Sigmoid colon (tissue), 7 donors: Measurements from ENCODE around the gene ANKLE1. TPM values are rescaled to one million over a fixed set of nuclear protein-coding genes. Genes with fewer than 3 reads are reported as not detected.
A peak's percentile ranks its signal among the peaks of the same experiment; 100 is the strongest.

ENCODE experiments used
- DNase-seq: peaks from one replicate; pipeline ENCODE4 v3.0.0-alpha.2; 2019
- H3K27ac ChIP-seq, 4 donors: fragments of 200-600 bp; sonication (generic); one replicate each; pipeline ENCODE4 v1.5.1; 2016 to 2019; ENCODE audit warnings: mild to moderate bottlenecking in 1 of 4
- H3K27me3 ChIP-seq, 3 donors: fragments of 200-600 bp; sonication (generic); one replicate each; pipeline ENCODE4 v1.5.1; 2019; ENCODE audit warnings: mild to moderate bottlenecking in 1 of 3
- H3K36me3 ChIP-seq, 4 donors: fragments of 200-600 bp; sonication (generic); one replicate each; pipeline ENCODE4 v1.5.1; 2016 to 2019
- H3K4me1 ChIP-seq, 4 donors: fragments of 200-600 bp; sonication (generic); one replicate each; pipeline ENCODE4 v1.5.1; 2017 to 2019
- H3K4me3 ChIP-seq, 4 donors: fragments of 200-600 bp; sonication (generic); one replicate each; pipeline ENCODE4 v1.5.1; 2017 to 2019; ENCODE audit warnings: mild to moderate bottlenecking in 2 of 4, moderate library complexity in 1 of 4
- H3K9me3 ChIP-seq, 4 donors: fragments of 200-600 bp in 3 of 4; sonication (generic) in 3 of 4; one replicate each; pipeline versions ENCODE4 v1.5.1 to v1.6.1; 2013 to 2019
- CTCF ChIP-seq, 4 experiments: fragments of 450-650 bp in 3 of 4; fragments of 200-600 bp in 1 of 4; IDR thresholded peaks; one replicate each; pipeline ENCODE4 v1.5.1; 2016 to 2019; ENCODE audit warnings: antibody characterized with exemption in 4 of 4, mild to moderate bottlenecking in 3 of 4, moderate library complexity in 2 of 4
- EP300 ChIP-seq, 4 donors: sonication (generic); formaldehyde crosslinking; IDR thresholded peaks; one replicate each; pipeline ENCODE4 v1.6.1; 2017; ENCODE audit warnings: antibody characterized with exemption in 4 of 4
- POLR2A ChIP-seq, 2 donors: fragments of 450-650 bp; IDR thresholded peaks; one replicate each; pipeline ENCODE4 v1.6.1; 2016; ENCODE audit warnings: antibody characterized with exemption in 2 of 2, mild to moderate bottlenecking in 2 of 2, moderate library complexity in 2 of 2
- POLR2AphosphoS5 ChIP-seq, 4 donors: sonication (generic); formaldehyde crosslinking; IDR thresholded peaks; one replicate each; pipeline ENCODE4 v1.6.1; 2017; ENCODE audit warnings: antibody characterized with exemption in 4 of 4
- WGBS, 2 donors: extraction: QIAGEN DNeasy Blood & Tissue Kit; methylation state at CpG; one replicate each; pipeline ENCODE4 v1.1.7; 2013; 5-methylcytosine and 5-hydroxymethylcytosine counted together
- intact Hi-C: fragments of 100-400 bp; cut with DNase I; formaldehyde crosslinking; loops from one replicate; pipeline ENCODE4 v1.15.1; 2023
- polyA plus RNA-seq, 3 donors: library from polyadenylated mRNA; stranded (reverse); fragments of 200-250 nt; gene quantifications; one replicate each; pipeline ENCODE4 v1.2.3, GENCODE V29; 2013
- total RNA-seq, 4 donors: library from RNA; depleted of rRNA; stranded (reverse); fragments of >200 nt; gene quantifications; one replicate each; pipeline ENCODE4 v1.1.0, GENCODE V29; 2016
- donor health status: healthy with polysubstance abuse.
- donor health status: Bipolar disorder and iron deficiency.
- donor health status: healthy.

ANKLE1 gene
- total and polyA plus RNA-seq, 7 donors, result 0.49 to 1.3 (median 0.71) TPM; not detected in 2

DNA sequence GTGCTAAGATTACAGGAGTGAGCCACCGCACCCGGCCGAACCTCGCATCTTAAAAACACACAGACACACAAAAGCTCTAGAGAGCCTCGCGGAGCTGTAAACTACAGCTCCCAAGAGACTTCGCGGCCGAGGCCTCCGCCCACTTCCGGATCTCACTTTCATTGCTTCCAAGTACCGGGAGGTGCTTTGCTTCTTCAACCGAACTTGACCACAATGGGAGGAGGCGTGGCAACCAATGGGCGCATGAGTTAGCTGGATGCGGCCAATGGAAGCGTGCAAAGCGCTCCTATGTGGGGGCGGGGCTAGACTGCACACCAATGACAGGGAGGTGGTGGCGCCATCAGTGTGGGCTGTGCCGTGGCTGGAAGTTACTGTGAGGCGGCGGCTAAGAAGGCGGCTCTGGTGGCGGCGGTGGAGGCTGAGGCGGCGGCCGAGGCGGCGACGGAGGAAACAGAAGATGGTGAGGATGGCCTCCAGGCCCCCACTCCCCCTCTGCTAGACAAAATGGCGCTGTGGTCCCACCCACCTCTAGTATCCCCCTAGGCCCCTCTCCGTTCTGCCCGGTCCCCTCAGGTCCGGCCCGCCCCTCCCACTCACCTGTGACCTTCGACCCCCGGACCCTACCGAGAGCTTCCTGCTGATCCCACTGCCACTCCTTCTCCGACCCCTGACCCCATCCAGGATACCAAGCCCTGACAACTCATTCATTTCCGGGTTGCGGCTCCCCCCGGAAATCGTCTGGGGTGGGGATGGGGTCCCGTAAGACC is 27.7 kb downstream of the ANKLE1 start, which contains the start of gene DDA1:
DDA1 (plus strand) TSS at position 366 of the 767 bp plus-strand sequence; CDS start at position 458, 92 bp downstream.
- H3K27ac ChIP-seq, result peak within 1 kb of the TSS; percentile 81 to 94 (median 87)
- peak; percentile 100 for DNase-seq
- peaks cover 0 to 64% (median 55%) of the 10 kb centered on the region in 4 donors for H3K4me1 ChIP-seq
- no peaks in the 10 kb centered on the region for H3K27me3 ChIP-seq
- no peak for TF ChIP-seq EP300 (IDR thresholded peaks at IDR 0.05)
- TF ChIP-seq POLR2A (IDR thresholded peaks at IDR 0.05), result peak in 1 of 2 donors; percentile 10
- peak; percentile 17 to 74 (median 67) for TF ChIP-seq POLR2AphosphoS5 (IDR thresholded peaks at IDR 0.05)
- H3K9me3 ChIP-seq, result no peaks in the 10 kb centered on the region
- H3K4me3 ChIP-seq, result peak within 1 kb of the TSS; percentile 89 to 95 (median 92)
- peaks cover 2 to 20% (median 5%) of the 10 kb centered on the region in 4 donors for H3K36me3 ChIP-seq
- intact Hi-C loops, result loop anchor here (5.0 kb wide), 1 partner anchor 62 kb away; the partner anchor contains the start of gene NR2F6
- 0 to 1% methylated on average over 46 of the region's 46 CpGs for WGBS, 2 donors

- intact Hi-C loops, result loop anchor here (5.0 kb wide), 1 partner anchor 63 kb away; the partner anchor contains the start of gene NR2F6
- Histone ChIP-seq H3K4me3 (peak overlapping the region; percentile 89 to 95 (median 92)), H3K36me3 (peaks cover 8 to 26% (median 9%) of the 10 kb centered on the region in 4 donors), H3K27ac (peak overlapping the region; percentile 77 to 94 (median 81)), H3K27me3 (no peaks in the 10 kb centered on the region), H3K9me3 (no peaks in the 10 kb centered on the region), H3K4me1 (peaks cover 0 to 57% (median 49%) of the 10 kb centered on the region in 4 donors)
- no peak for TF ChIP-seq EP300 (IDR thresholded peaks at IDR 0.05)
- no peak for TF ChIP-seq POLR2AphosphoS5 (IDR thresholded peaks at IDR 0.05)
- TF ChIP-seq POLR2A (IDR thresholded peaks at IDR 0.05), result no peak
- no peak for TF ChIP-seq CTCF (IDR thresholded peaks at IDR 0.05)
- WGBS, 2 donors, result 5 to 9% methylated on average over 23 of the region's 23 CpGs
- DNase-seq, result no peak
These were observed 28.3 kb downstream of the ANKLE1 start for GRCh38 chr19:17309965-17310461.

- intact Hi-C loops, result no loop called here
- Histone ChIP-seq H3K27me3 (no peaks in the 10 kb centered on the region), H3K36me3 (peaks cover 8 to 40% (median 17%) of the 10 kb centered on the region in 4 donors), H3K9me3 (no peaks in the 10 kb centered on the region), H3K27ac (no peak overlapping the region), H3K4me3 (no peak overlapping the region), H3K4me1 (peaks cover 0 to 49% (median 39%) of the 10 kb centered on the region in 4 donors)
- TF ChIP-seq CTCF (IDR thresholded peaks at IDR 0.05), result no peak
- TF ChIP-seq POLR2AphosphoS5 (IDR thresholded peaks at IDR 0.05), result no peak
- TF ChIP-seq POLR2A (IDR thresholded peaks at IDR 0.05), result no peak
- no peak for TF ChIP-seq EP300 (IDR thresholded peaks at IDR 0.05)
- WGBS, 2 donors, result 84% methylated on average over 11 of the region's 11 CpGs
- no peak for DNase-seq
These were observed 29.9 kb downstream of the ANKLE1 start for GRCh38 chr19:17311455-17312188.

- no peak for TF ChIP-seq CTCF (IDR thresholded peaks at IDR 0.05)
- no peak for TF ChIP-seq POLR2AphosphoS5 (IDR thresholded peaks at IDR 0.05)
- TF ChIP-seq EP300 (IDR thresholded peaks at IDR 0.05), result no peak
- TF ChIP-seq POLR2A (IDR thresholded peaks at IDR 0.05), result no peak
These were observed 30.8 kb downstream of the ANKLE1 start for GRCh38 chr19:17312189-17313113.

More at GRCh38 chr19:17312189-17313113, 30.8 kb downstream of the ANKLE1 start:
- H3K27ac ChIP-seq, result no peak overlapping the region
- no peak for DNase-seq
- H3K4me1 ChIP-seq, result peaks cover 0 to 40% (median 31%) of the 10 kb centered on the region in 4 donors
- H3K4me3 ChIP-seq, result no peak overlapping the region
- WGBS, 2 donors, result 91% methylated on average over 20 of the region's 20 CpGs
- no peaks in the 10 kb centered on the region for H3K9me3 ChIP-seq
- peaks cover 8 to 44% (median 20%) of the 10 kb centered on the region in 4 donors for H3K36me3 ChIP-seq
- intact Hi-C loops, result no loop called here
- H3K27me3 ChIP-seq, result no peaks in the 10 kb centered on the region
